Measurements from ENCODE around the gene PARD3.

Gene PARD3

DNA sequence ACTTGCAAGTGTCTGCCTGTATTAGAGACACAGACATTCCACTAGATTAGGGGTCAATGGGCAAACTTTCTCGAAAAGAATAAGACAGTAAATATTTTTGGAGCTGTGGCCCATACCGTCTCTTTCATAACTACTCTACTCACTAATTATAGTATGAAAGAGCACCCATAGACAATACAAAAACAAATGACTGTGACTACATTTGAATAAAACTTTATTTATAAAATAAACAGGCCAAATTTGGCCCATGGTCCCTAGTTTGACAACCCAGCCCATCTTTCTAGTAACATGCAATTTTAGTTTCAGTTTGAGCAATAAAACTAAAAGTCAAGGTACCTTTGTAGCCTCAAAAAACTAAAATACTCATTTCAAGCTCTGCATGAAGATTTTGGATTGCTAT is 294.6 kb downstream of the PARD3 start:
- DNase-seq (ENCODE audit: extremely low spot score), result no peak
- CTCF ChIA-PET, result interaction anchor here (1.2 to 1.7 kb wide), 3 partner anchors 8 to 118 kb away, joined by 3 to 8 read pairs (median 4); no protein-coding TSS in a partner anchor
- POLR2A ChIA-PET, result no interaction called here
- TF ChIP-seq, protein P1, sequence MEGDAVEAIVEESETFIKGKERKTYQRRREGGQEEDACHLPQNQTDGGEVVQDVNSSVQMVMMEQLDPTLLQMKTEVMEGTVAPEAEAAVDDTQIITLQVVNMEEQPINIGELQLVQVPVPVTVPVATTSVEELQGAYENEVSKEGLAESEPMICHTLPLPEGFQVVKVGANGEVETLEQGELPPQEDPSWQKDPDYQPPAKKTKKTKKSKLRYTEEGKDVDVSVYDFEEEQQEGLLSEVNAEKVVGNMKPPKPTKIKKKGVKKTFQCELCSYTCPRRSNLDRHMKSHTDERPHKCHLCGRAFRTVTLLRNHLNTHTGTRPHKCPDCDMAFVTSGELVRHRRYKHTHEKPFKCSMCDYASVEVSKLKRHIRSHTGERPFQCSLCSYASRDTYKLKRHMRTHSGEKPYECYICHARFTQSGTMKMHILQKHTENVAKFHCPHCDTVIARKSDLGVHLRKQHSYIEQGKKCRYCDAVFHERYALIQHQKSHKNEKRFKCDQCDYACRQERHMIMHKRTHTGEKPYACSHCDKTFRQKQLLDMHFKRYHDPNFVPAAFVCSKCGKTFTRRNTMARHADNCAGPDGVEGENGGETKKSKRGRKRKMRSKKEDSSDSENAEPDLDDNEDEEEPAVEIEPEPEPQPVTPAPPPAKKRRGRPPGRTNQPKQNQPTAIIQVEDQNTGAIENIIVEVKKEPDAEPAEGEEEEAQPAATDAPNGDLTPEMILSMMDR (IDR thresholded peaks at IDR 0.05; ENCODE audit: control extremely low read depth, extremely low read depth, low read depth, missing control alignments), result no peak

DNA sequence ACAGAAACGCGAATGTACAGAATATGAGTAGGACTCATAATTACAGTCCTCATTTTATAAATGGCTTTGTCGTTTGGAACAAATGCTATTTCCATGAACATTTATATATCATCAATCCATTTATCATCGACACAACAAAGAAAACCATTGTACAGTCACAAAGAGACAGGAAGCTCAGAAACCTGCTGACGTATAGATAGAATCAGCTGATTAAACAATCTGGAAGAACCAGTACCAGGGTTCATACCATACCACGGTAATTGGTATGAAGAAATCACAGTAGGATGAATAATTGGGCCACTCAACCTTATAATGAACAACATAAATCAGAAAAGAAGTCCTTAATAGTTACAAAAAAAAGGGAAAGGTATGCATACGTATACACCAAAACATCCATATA is 295.0 kb downstream of the PARD3 start:
- TF ChIP-seq, protein P1 (IDR thresholded peaks at IDR 0.05; ENCODE audit: control extremely low read depth, extremely low read depth, low read depth, missing control alignments), result no peak
- CTCF ChIA-PET, result interaction anchor here (1.2 to 1.7 kb wide), 3 partner anchors 9 to 118 kb away, joined by 3 to 8 read pairs (median 4); no protein-coding TSS in a partner anchor
- no peak for DNase-seq (ENCODE audit: extremely low spot score)
- POLR2A ChIA-PET, result no interaction called here

DNA sequence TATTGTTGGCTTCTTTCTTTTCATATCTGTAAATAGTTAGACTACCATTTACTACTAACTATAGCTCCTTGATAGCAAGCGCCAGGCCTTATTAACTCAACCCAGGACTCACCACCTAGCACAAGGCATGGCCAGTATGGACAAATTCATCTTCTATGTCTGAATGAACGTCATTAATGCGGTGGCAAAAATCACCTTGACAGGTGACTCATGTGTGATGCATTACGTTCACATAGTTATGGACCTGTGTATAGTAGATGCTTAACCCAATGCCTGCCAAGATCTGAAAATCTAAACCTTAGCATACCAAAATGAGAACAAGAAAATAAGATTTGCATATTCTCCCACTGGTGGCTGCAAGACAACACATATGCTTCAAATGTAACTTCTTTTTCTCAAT is 300.8 kb downstream of the PARD3 start:
- DNase-seq (ENCODE audit: extremely low spot score), result no peak
- POLR2A ChIA-PET, result no interaction called here
- TF ChIP-seq, protein P1 (IDR thresholded peaks at IDR 0.05; ENCODE audit: control extremely low read depth, extremely low read depth, low read depth, missing control alignments), result no peak
- CTCF ChIA-PET, result no interaction called here

DNA sequence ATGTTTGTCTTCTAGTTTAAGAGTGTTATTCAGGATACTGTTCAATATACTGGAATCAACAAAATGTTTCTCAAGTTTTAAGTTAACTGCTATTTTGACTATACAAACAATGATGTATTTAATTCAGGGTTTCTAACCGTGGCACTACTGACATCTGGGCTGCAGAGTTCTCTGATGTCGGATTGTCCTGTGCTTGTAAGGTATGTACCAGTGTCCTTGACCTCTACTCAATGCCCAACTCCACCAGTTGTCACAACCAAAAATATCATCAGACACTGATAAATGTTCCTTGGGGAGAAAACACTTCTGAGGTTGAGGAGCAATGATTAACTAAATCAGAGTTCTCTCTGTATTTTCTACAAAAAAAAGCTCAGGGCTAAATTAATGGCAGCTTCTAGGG is 301.5 kb downstream of the PARD3 start:
- TF ChIP-seq, protein P1 (IDR thresholded peaks at IDR 0.05; ENCODE audit: control extremely low read depth, extremely low read depth, low read depth, missing control alignments), result no peak
- POLR2A ChIA-PET, result no interaction called here
- CTCF ChIA-PET, result interaction anchor here (1.4 kb wide), 1 partner anchor 8 kb away, joined by 4 read pairs; no protein-coding TSS in a partner anchor
- no peak for DNase-seq (ENCODE audit: extremely low spot score)

DNA sequence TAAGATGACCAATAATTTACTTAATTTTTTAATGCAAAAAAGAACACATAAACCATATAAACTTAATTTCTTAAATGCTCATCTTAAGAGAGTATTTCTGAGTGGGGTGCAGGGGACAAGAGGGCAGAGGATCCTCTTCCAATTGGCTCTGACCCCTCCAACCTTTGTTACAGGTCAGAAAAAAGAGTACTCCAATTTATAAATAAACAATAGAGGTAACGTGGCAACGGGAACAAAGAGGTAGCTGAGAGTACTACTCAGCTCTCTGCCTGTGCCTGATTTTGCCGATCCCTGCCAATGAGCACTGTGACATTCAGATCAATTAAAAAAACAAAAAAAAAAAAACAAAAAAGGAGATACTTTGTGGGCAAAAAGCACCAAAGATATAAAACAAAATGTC is 307.9 kb downstream of the PARD3 start:
- TF ChIP-seq, protein P1 (IDR thresholded peaks at IDR 0.05; ENCODE audit: control extremely low read depth, extremely low read depth, low read depth, missing control alignments), result no peak
- CTCF ChIA-PET, result interaction anchor here (0.7 kb wide), 1 partner anchor 185 kb away, joined by 3 read pairs; no protein-coding TSS in a partner anchor
- DNase-seq (ENCODE audit: extremely low spot score), result no peak
- POLR2A ChIA-PET, result no interaction called here

DNA sequence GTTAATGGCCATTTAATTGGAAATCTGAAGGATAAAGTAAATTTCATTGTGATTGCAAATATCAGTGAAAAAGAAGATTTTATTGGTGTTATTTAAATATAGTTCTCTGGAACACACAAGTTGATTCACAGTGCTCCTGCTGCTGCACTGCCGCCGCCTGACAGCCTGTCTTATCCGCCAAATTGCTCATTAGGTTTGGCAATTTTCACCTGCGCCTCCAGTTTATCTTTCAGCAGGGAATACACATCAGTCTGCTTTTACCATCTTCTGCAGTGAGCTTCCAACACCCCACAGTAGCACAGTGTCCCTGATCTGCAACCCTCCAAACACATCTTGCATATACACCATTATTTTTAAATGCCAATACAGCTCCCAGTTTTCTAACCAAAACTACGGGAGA is 308.3 kb downstream of the PARD3 start:
- POLR2A ChIA-PET, result no interaction called here
- DNase-seq (ENCODE audit: extremely low spot score), result no peak
- CTCF ChIA-PET, result no interaction called here
- TF ChIP-seq, protein P1 (IDR thresholded peaks at IDR 0.05; ENCODE audit: control extremely low read depth, extremely low read depth, low read depth, missing control alignments), result no peak

DNA sequence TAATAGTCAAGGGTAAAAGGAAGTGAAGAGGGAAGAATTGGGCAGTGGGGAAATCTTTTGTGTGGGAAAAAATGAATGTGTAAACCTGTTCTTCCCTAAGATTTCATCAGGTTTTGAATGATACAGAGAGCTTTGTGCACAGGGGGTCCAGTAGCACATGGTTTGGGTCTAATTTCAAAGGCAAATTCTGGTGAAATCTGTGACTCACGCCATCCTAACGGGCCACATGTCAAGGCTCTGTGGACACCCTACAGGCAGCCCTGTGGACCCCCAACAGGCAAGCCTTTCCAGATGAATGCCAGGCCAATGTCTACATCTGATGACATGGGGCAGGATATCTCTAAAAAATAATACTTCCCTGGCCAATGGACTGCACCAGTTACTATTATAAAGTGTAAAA is 309.8 kb downstream of the PARD3 start:
- no peak for DNase-seq (ENCODE audit: extremely low spot score)

More for the DNA sequence above, 309.8 kb downstream of the PARD3 start:
- TF ChIP-seq, protein P1 (IDR thresholded peaks at IDR 0.05; ENCODE audit: control extremely low read depth, extremely low read depth, low read depth, missing control alignments), result no peak
- POLR2A ChIA-PET, result no interaction called here
- CTCF ChIA-PET, result no interaction called here

Data from GM10248 (cell line).